Measurements from ENCODE around the gene KCNK7. TPM values are rescaled to one million over a fixed set of nuclear protein-coding genes. Genes with fewer than 3 reads are reported as not detected.

The KCNK7 gene
- total RNA-seq, 1 donor from 2014 or later, result 0.84 TPM

- H3K9ac ChIP-seq (ENCODE audit: low read length), result no peak overlapping the region
- no peak overlapping the region for H3K4me2 ChIP-seq (ENCODE audit: low read length)
- peaks cover 5% of the 10 kb centered on the region for H3K27me3 ChIP-seq (ENCODE audit: insufficient read depth, low read length)
- no peak for TF ChIP-seq EZH2 (IDR thresholded peaks at IDR 0.05; ENCODE audit: insufficient read depth, low read length)
- TF ChIP-seq CTCF (IDR thresholded peaks at IDR 0.05; ENCODE audit: insufficient read depth, low read depth, low read length), result peak; percentile 20
- peaks cover 11% of the 10 kb centered on the region for H3K4me1 ChIP-seq (ENCODE audit: insufficient read depth, low read length)
- H2AFZ ChIP-seq (ENCODE audit: low read depth, low read length), result no peak overlapping the region
- Mint-ChIP-seq H3K4me3 (ENCODE audit: unreplicated experiment) (no peak overlapping the region), H3K27ac (ENCODE audit: unreplicated experiment) (no peak overlapping the region), H3K9me3 (ENCODE audit: unreplicated experiment) (peaks cover 3% of the 10 kb centered on the region), H3K36me3 (ENCODE audit: low read depth, unreplicated experiment) (no peaks in the 10 kb centered on the region), H3K27me3 (ENCODE audit: low read depth, unreplicated experiment) (peaks cover 28% of the 10 kb centered on the region), H3K4me1 (ENCODE audit: low read depth, unreplicated experiment) (peaks cover 6% of the 10 kb centered on the region)
- DNase-seq (ENCODE audit: low read depth) (no peak), FAIRE-seq (no peak)
- H3K4me3 ChIP-seq (ENCODE audit: insufficient read depth, low read depth, low read length), result no peak overlapping the region
- H3K9me3 ChIP-seq (ENCODE audit: insufficient read depth, low read depth, low read length), result no peaks in the 10 kb centered on the region
- no peaks in the 10 kb centered on the region for H3K79me2 ChIP-seq (ENCODE audit: insufficient read depth, low read length)
- no peak overlapping the region for H3K27ac ChIP-seq (ENCODE audit: low read depth, low read length)
- peaks cover 32% of the 10 kb centered on the region for H4K20me1 ChIP-seq (ENCODE audit: insufficient read depth, low read length)
- H3K36me3 ChIP-seq (ENCODE audit: insufficient read depth, low read length), result no peaks in the 10 kb centered on the region
Observed at GRCh38 chr11:65588199-65589054, 7.2 kb downstream of the KCNK7 start.

DNA sequence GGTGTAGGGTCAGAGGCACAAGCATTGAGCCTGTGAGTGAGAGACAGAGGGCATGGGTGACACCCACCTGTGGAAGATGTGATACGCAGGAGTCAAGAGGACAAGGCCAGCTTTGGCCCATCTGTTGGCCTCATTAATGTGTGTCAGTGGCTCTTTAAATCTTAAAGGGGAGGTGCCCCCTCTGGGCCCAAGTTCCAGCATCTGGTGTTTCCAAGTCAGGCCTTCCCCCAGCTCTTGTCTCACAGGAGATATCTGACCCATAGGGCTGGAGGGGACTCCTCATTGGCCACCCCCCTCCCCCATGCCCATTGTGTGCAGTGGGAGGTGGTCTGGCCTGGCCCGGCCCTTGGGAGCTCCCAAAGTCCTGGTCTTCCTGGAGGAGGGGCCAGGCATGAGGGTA lies 8.9 kb downstream of the KCNK7 start:
- Mint-ChIP-seq H3K36me3 (ENCODE audit: low read depth, unreplicated experiment) (peaks cover 10% of the 10 kb centered on the region), H3K27me3 (ENCODE audit: low read depth, unreplicated experiment) (peaks cover 44% of the 10 kb centered on the region), H3K4me1 (ENCODE audit: low read depth, unreplicated experiment) (peaks cover 6% of the 10 kb centered on the region), H3K4me3 (ENCODE audit: unreplicated experiment) (no peak overlapping the region), H3K9me3 (ENCODE audit: unreplicated experiment) (peaks cover 3% of the 10 kb centered on the region), H3K27ac (ENCODE audit: unreplicated experiment) (peak overlapping the region; percentile 58)
- no peak for DNase-seq (ENCODE audit: low read depth)
- Histone ChIP-seq H3K36me3 (ENCODE audit: insufficient read depth, low read length) (no peaks in the 10 kb centered on the region), H3K9me3 (ENCODE audit: insufficient read depth, low read depth, low read length) (no peaks in the 10 kb centered on the region), H3K27ac (ENCODE audit: low read depth, low read length) (no peak overlapping the region), H3K9ac (ENCODE audit: low read length) (no peak overlapping the region), H3K4me1 (ENCODE audit: insufficient read depth, low read length) (peaks cover 8% of the 10 kb centered on the region), H3K79me2 (ENCODE audit: insufficient read depth, low read length) (no peaks in the 10 kb centered on the region), H2AFZ (ENCODE audit: low read depth, low read length) (no peak overlapping the region), H4K20me1 (ENCODE audit: insufficient read depth, low read length) (peaks cover 37% of the 10 kb centered on the region), H3K4me2 (ENCODE audit: low read length) (no peak overlapping the region), H3K4me3 (ENCODE audit: insufficient read depth, low read depth, low read length) (no peak overlapping the region), H3K27me3 (ENCODE audit: insufficient read depth, low read length) (peaks cover 5% of the 10 kb centered on the region)
- TF ChIP-seq CTCF (IDR thresholded peaks at IDR 0.05; ENCODE audit: insufficient read depth, low read depth, low read length), result no peak
- TF ChIP-seq EZH2 (IDR thresholded peaks at IDR 0.05; ENCODE audit: insufficient read depth, low read length), result no peak
- no peak for FAIRE-seq

- Histone ChIP-seq H3K4me2 (ENCODE audit: low read length) (no peak overlapping the region), H2AFZ (ENCODE audit: low read depth, low read length) (no peak overlapping the region), H3K4me3 (ENCODE audit: insufficient read depth, low read depth, low read length) (no peak overlapping the region), H3K9me3 (ENCODE audit: insufficient read depth, low read depth, low read length) (no peaks in the 10 kb centered on the region), H4K20me1 (ENCODE audit: insufficient read depth, low read length) (peaks cover 37% of the 10 kb centered on the region), H3K9ac (ENCODE audit: low read length) (no peak overlapping the region), H3K4me1 (ENCODE audit: insufficient read depth, low read length) (peaks cover 7% of the 10 kb centered on the region), H3K27ac (ENCODE audit: low read depth, low read length) (no peak overlapping the region), H3K79me2 (ENCODE audit: insufficient read depth, low read length) (no peaks in the 10 kb centered on the region), H3K36me3 (ENCODE audit: insufficient read depth, low read length) (no peaks in the 10 kb centered on the region), H3K27me3 (ENCODE audit: insufficient read depth, low read length) (peaks cover 5% of the 10 kb centered on the region)
- Mint-ChIP-seq H3K4me1 (ENCODE audit: low read depth, unreplicated experiment) (peaks cover 6% of the 10 kb centered on the region), H3K27ac (ENCODE audit: unreplicated experiment) (peak overlapping the region; percentile 58), H3K9me3 (ENCODE audit: unreplicated experiment) (peaks cover 3% of the 10 kb centered on the region), H3K36me3 (ENCODE audit: low read depth, unreplicated experiment) (peaks cover 11% of the 10 kb centered on the region), H3K27me3 (ENCODE audit: low read depth, unreplicated experiment) (peaks cover 46% of the 10 kb centered on the region), H3K4me3 (ENCODE audit: unreplicated experiment) (no peak overlapping the region)
- DNase-seq (ENCODE audit: low read depth), result no peak
- no peak for TF ChIP-seq EZH2 (IDR thresholded peaks at IDR 0.05; ENCODE audit: insufficient read depth, low read length)
- TF ChIP-seq CTCF (IDR thresholded peaks at IDR 0.05; ENCODE audit: insufficient read depth, low read depth, low read length), result no peak
- FAIRE-seq, result no peak
Observed at GRCh38 chr11:65586247-65586630, 9.4 kb downstream of the KCNK7 start.

Data from astrocyte (in vitro differentiated cells and primary cell).